Measurements from ENCODE around the gene HOXC9. TPM values are rescaled to one million over a fixed set of nuclear protein-coding genes. Genes with fewer than 3 reads are reported as not detected.

HOXC9 gene
- total and polyA plus RNA-seq, 10 donors: 0.05 TPM; not detected in 9

- intact Hi-C loops (cut with DNase I; ENCODE audit: low total_unique reads): loop anchor here (5.0 kb wide), 1 partner anchor 186 kb away; no protein-coding TSS in a partner anchor
- Histone ChIP-seq H3K27me3 (replicated peaks in 1 of 7) (peaks cover 11 to 100% (median 95%) of the 10 kb centered on the region in 7 donors), H3K27ac (no peak overlapping the region), H3K4me3 (peak overlapping the region in 7 of 8 donors; percentile 2 to 64 (median 33)), H3K4me1 (peaks cover 0 to 51% (median 28%) of the 10 kb centered on the region in 6 donors), H3K9me3 (no peaks in the 10 kb centered on the region), H3K36me3 (no peaks in the 10 kb centered on the region)
- no peak for DNase-seq
- WGBS, 5 donors: 8 to 15% (median 12%) methylated on average over 18 to 22 of the region's 22 CpGs
- TF ChIP-seq POLR2A (IDR thresholded peaks at IDR 0.05) (no peak), CTCF (IDR thresholded peaks at IDR 0.05 in 8 of 11, conservative IDR thresholded peaks at IDR 0.05 in 3 of 11) (no peak), POLR2AphosphoS5 (IDR thresholded peaks at IDR 0.05) (no peak)
Observed at GRCh38 chr12:54006559-54007220, 6.7 kb downstream of the HOXC9 start.

- H3K9me3 ChIP-seq: no peaks in the 10 kb centered on the region
- no peak for TF ChIP-seq CTCF (IDR thresholded peaks at IDR 0.05 in 8 of 11, conservative IDR thresholded peaks at IDR 0.05 in 3 of 11)
- no peak for TF ChIP-seq POLR2A (IDR thresholded peaks at IDR 0.05)
- no peak for TF ChIP-seq POLR2AphosphoS5 (IDR thresholded peaks at IDR 0.05)
- no peaks in the 10 kb centered on the region for H3K36me3 ChIP-seq
- no peak for DNase-seq
- no peak overlapping the region for H3K4me3 ChIP-seq
- peaks cover 0 to 51% (median 28%) of the 10 kb centered on the region in 6 donors for H3K4me1 ChIP-seq
- H3K27me3 ChIP-seq (replicated peaks in 1 of 7): peaks cover 14 to 100% (median 95%) of the 10 kb centered on the region in 7 donors
- WGBS, 5 donors: 40 to 52% (median 47%) methylated on average over 2 of the region's 2 CpGs
- no peak overlapping the region for H3K27ac ChIP-seq
- intact Hi-C loops (cut with DNase I; ENCODE audit: low total_unique reads): loop anchor here (5.0 kb wide), 1 partner anchor 185 kb away; no protein-coding TSS in a partner anchor
Observed at GRCh38 chr12:54007538-54008259, 7.7 kb downstream of the HOXC9 start.

- Histone ChIP-seq H3K36me3 (no peaks in the 10 kb centered on the region), H3K27ac (no peak overlapping the region), H3K27me3 (replicated peaks in 1 of 7) (peaks cover 15 to 100% (median 95%) of the 10 kb centered on the region in 7 donors), H3K9me3 (no peaks in the 10 kb centered on the region), H3K4me1 (peaks cover 0 to 51% (median 28%) of the 10 kb centered on the region in 6 donors), H3K4me3 (no peak overlapping the region)
- WGBS, 5 donors: 14 to 40% (median 23%) methylated on average over 1 to 2 of the region's 2 CpGs
- intact Hi-C loops (cut with DNase I; ENCODE audit: low total_unique reads): loop anchor here (5.0 kb wide), 1 partner anchor 184 kb away; no protein-coding TSS in a partner anchor
- TF ChIP-seq POLR2AphosphoS5 (IDR thresholded peaks at IDR 0.05): no peak
- no peak for TF ChIP-seq CTCF (IDR thresholded peaks at IDR 0.05 in 8 of 11, conservative IDR thresholded peaks at IDR 0.05 in 3 of 11)
- no peak for TF ChIP-seq POLR2A (IDR thresholded peaks at IDR 0.05)
- no peak for DNase-seq
Observed at GRCh38 chr12:54008260-54008552, 8.2 kb downstream of the HOXC9 start.
